BE2C (cell line): ENCODE results near the gene HMG20A.

Experiments used
- DNase-seq: peaks from one replicate; pipeline ENCODE4 v3.0.0-alpha.2; 2020
- H3K27me3 ChIP-seq: fragments of 250-450 bp; sonication (Bioruptor Pico); 2 replicates; pipeline ENCODE4 v1.5.1; 2020; ENCODE audit warnings: mild to moderate bottlenecking
- H3K36me3 ChIP-seq: fragments of 250-450 bp; sonication (Bioruptor Pico); 2 replicates; pipeline ENCODE4 v1.5.1; 2020; ENCODE audit warnings: mild to moderate bottlenecking
- H3K4me1 ChIP-seq: fragments of 250-450 bp; sonication (Bioruptor Pico); 2 replicates; pipeline ENCODE4 v1.5.1; 2020
- H3K4me3 ChIP-seq: 2 replicates; pipeline ENCODE4 v1.5.1; 2011; ENCODE audit warnings: low read depth, low read length
- H3K9me3 ChIP-seq: fragments of 250-450 bp; sonication (Bioruptor Pico); 2 replicates; pipeline ENCODE4 v1.5.1; 2020
- TF ChIP-seq, protein P1 (sequence below): IDR thresholded peaks from 2 replicates; pipeline ENCODE4 v1.5.1; 2012; ENCODE audit warnings: mild to moderate bottlenecking, low read depth, low read length

The HMG20A gene

DNA sequence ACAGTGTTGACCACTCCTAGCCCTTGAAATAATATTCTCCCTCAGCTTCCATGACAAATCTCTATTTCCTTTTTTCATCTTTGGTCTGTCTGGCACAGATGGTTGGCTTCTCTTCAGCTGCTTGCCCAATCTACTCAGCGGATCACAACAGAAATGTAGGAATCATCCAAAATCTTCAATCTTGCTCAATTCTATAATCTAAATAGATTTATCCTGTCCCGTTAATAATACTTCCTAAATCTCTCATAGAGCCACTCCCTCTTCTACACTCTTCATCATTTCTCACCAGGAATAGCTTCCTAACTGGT lies 4.6 kb upstream of the HMG20A start:
- Histone ChIP-seq H3K4me3 (no peak overlapping the region), H3K36me3 (no peaks in the 10 kb centered on the region), H3K9me3 (no peaks in the 10 kb centered on the region), H3K27me3 (peaks cover 8% of the 10 kb centered on the region; the same call in 1 of the 2 replicates), H3K4me1 (no peaks in the 10 kb centered on the region)
- TF ChIP-seq, protein P1, sequence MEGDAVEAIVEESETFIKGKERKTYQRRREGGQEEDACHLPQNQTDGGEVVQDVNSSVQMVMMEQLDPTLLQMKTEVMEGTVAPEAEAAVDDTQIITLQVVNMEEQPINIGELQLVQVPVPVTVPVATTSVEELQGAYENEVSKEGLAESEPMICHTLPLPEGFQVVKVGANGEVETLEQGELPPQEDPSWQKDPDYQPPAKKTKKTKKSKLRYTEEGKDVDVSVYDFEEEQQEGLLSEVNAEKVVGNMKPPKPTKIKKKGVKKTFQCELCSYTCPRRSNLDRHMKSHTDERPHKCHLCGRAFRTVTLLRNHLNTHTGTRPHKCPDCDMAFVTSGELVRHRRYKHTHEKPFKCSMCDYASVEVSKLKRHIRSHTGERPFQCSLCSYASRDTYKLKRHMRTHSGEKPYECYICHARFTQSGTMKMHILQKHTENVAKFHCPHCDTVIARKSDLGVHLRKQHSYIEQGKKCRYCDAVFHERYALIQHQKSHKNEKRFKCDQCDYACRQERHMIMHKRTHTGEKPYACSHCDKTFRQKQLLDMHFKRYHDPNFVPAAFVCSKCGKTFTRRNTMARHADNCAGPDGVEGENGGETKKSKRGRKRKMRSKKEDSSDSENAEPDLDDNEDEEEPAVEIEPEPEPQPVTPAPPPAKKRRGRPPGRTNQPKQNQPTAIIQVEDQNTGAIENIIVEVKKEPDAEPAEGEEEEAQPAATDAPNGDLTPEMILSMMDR, result no peak
- no peak for DNase-seq

GRCh38 chr15:77416954-77417353 lies 3.7 kb upstream of the HMG20A start:
- DNase-seq, result no peak
- Histone ChIP-seq H3K27me3 (peaks cover 8% of the 10 kb centered on the region; the same call in 1 of the 2 replicates), H3K36me3 (no peaks in the 10 kb centered on the region), H3K4me3 (no peak overlapping the region), H3K4me1 (no peaks in the 10 kb centered on the region), H3K9me3 (no peaks in the 10 kb centered on the region)
- TF ChIP-seq, protein P1, result no peak

- Histone ChIP-seq H3K4me1 (no peaks in the 10 kb centered on the region), H3K9me3 (no peaks in the 10 kb centered on the region), H3K36me3 (no peaks in the 10 kb centered on the region), H3K27me3 (peaks cover 8% of the 10 kb centered on the region; the same call in 1 of the 2 replicates), H3K4me3 (no peak overlapping the region)
- TF ChIP-seq, protein P1, result no peak
- DNase-seq, result no peak
These were observed 3.1 kb upstream of the HMG20A start for GRCh38 chr15:77417602-77418001.

DNA sequence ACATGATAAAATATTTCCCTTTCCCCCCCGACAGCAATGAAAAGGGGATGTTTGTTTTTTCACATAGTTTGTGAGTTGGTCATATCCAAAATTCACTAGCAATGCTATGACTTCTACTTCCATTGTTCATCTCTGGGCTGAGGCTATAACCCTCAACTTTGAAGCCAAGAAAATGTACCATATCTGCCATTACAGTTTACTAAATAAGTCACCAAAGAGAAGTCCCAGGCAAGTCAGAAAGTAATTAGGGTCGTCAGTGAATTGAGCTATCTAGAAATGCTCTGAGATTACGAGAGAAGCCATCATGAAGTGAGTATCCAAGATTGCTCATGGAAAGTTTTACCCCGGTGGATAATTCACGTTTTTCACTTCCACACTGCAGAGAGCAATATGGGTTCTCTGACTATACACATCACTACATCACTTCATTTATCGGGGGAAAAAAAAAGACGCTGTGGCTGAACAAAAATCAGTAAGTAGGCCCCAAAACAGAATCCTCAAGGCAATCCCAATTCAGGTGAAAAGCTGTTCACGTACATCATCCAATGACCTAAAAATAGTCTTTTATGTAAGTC lies 2.2 kb upstream of the HMG20A start:
- no peak for DNase-seq
- Histone ChIP-seq H3K4me1 (no peaks in the 10 kb centered on the region), H3K9me3 (no peaks in the 10 kb centered on the region), H3K4me3 (no peak overlapping the region; the same call in 1 of the 2 replicates), H3K27me3 (peaks cover 8% of the 10 kb centered on the region; the same call in 1 of the 2 replicates), H3K36me3 (no peaks in the 10 kb centered on the region)
- TF ChIP-seq, protein P1, result no peak

- TF ChIP-seq, protein P1, result peak; percentile 1
- H3K36me3 ChIP-seq, result no peaks in the 10 kb centered on the region
- peak overlapping the region; percentile 69 for H3K4me3 ChIP-seq
- no peaks in the 10 kb centered on the region for H3K9me3 ChIP-seq
- H3K27me3 ChIP-seq, result peaks cover 8% of the 10 kb centered on the region; the same call in 1 of the 2 replicates
- DNase-seq, result peak; percentile 54
- H3K4me1 ChIP-seq, result no peaks in the 10 kb centered on the region
These were observed 1.5 kb upstream of the HMG20A start for GRCh38 chr15:77418966-77419835.
